Esophagus (tissue), 2 donors: ENCODE measurements around the gene ME3. TPM values are rescaled to one million over a fixed set of nuclear protein-coding genes. Genes with fewer than 3 reads are reported as not detected.

Experiments used
- H3K27ac ChIP-seq, 2 donors: one replicate each; pipeline ENCODE4 v1.5.1; 2013; ENCODE audit warnings: low read depth in 2 of 2, mild to moderate bottlenecking in 2 of 2, inconsistent platforms in 1 of 2, low read length in 1 of 2, moderate library complexity in 1 of 2
- H3K27me3 ChIP-seq, 2 donors: one replicate each; pipeline ENCODE4 v1.6.1; 2013; ENCODE audit warnings: low read length in 2 of 2, control low read depth in 1 of 2, mild to moderate bottlenecking in 1 of 2; ENCODE audit not compliant: insufficient read depth in 2 of 2, control insufficient read depth in 1 of 2
- H3K36me3 ChIP-seq, 2 donors: one replicate each; pipeline ENCODE4 v1.6.1; 2013; ENCODE audit warnings: low read length in 1 of 2; ENCODE audit not compliant: control insufficient read depth in 2 of 2, insufficient read depth in 2 of 2
- H3K4me1 ChIP-seq, 2 donors: one replicate each; pipeline ENCODE4 v1.6.1; 2013; ENCODE audit warnings: low read length in 1 of 2; ENCODE audit not compliant: control insufficient read depth in 2 of 2, insufficient read depth in 2 of 2
- H3K4me3 ChIP-seq, 2 donors: one replicate each; pipeline ENCODE4 v1.5.1; 2013; ENCODE audit warnings: low read length in 2 of 2, mild to moderate bottlenecking in 2 of 2, low read depth in 1 of 2, moderate library complexity in 1 of 2
- H3K9me3 ChIP-seq, 2 donors: one replicate each; pipeline ENCODE4 v1.6.1; 2013; ENCODE audit warnings: mild to moderate bottlenecking in 2 of 2, low read depth in 1 of 2, low read length in 1 of 2, moderate library complexity in 1 of 2; ENCODE audit not compliant: control insufficient read depth in 2 of 2, insufficient read depth in 1 of 2
- WGBS, 2 donors: extraction: QIAGEN DNeasy Blood & Tissue Kit; methylation state at CpG; one replicate each; pipeline ENCODE4 v1.1.7; 2013; 5-methylcytosine and 5-hydroxymethylcytosine counted together
- polyA plus RNA-seq, 2 donors: library from polyadenylated mRNA; stranded (reverse); fragments of 200-250 nt; gene quantifications; one replicate each; pipeline ENCODE4 v1.2.3, GENCODE V29; 2013
- donor health status: healthy with polysubstance abuse.
- donor health status: Bipolar disorder and iron deficiency.

Gene ME3
- polyA plus RNA-seq, 2 donors: 3.0 to 4.5 TPM

- WGBS, 2 donors: 95 to 96% methylated on average over 8 of the region's 8 CpGs
Observed at GRCh38 chr11:86446163-86446923, 226.1 kb downstream of the ME3 start.

GRCh38 chr11:86444981-86445380 is 227.4 kb downstream of the ME3 start:
- 92 to 97% methylated on average over 1 of the region's 1 CpG for WGBS, 2 donors
- Histone ChIP-seq H3K4me3 (no peak overlapping the region), H3K9me3 (no peaks in the 10 kb centered on the region), H3K4me1 (no peaks in the 10 kb centered on the region), H3K36me3 (peaks cover 0 to 2% of the 10 kb centered on the region in 2 donors), H3K27ac (no peak overlapping the region), H3K27me3 (no peaks in the 10 kb centered on the region)

More at GRCh38 chr11:86446163-86446923, 226.1 kb downstream of the ME3 start:
- no peaks in the 10 kb centered on the region for H3K27me3 ChIP-seq
- H3K27ac ChIP-seq: no peak overlapping the region
- H3K4me3 ChIP-seq: no peak overlapping the region
- H3K4me1 ChIP-seq: no peaks in the 10 kb centered on the region
- peaks cover 0 to 2% of the 10 kb centered on the region in 2 donors for H3K36me3 ChIP-seq
- no peaks in the 10 kb centered on the region for H3K9me3 ChIP-seq

DNA sequence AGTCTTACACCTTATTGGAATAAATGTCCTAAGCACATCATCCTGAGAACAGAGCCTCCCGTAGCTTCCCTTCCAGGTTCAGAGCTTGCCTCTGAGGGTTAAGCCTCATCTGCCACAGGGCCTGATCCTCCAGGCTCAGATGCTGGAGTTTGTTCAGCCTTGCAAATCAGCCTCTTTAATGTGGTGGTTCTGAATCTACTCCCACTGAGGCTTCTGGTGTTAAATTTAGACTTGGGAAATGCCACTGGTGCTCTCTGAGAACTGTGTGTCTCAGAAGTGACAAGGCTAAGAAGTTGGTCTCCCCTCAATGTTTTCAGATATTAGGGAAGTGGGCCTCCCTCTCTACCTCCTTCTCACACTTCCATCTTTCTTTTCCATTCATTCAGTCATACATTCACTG is 229.0 kb downstream of the ME3 start:
- H3K27me3 ChIP-seq: no peaks in the 10 kb centered on the region
- no peak overlapping the region for H3K4me3 ChIP-seq
- peaks cover 0 to 2% of the 10 kb centered on the region in 2 donors for H3K36me3 ChIP-seq
- H3K4me1 ChIP-seq: no peaks in the 10 kb centered on the region
- H3K27ac ChIP-seq: no peak overlapping the region
- WGBS, 2 donors: 0 to 1% methylated on average over 1 of the region's 1 CpG
- H3K9me3 ChIP-seq: no peaks in the 10 kb centered on the region

DNA sequence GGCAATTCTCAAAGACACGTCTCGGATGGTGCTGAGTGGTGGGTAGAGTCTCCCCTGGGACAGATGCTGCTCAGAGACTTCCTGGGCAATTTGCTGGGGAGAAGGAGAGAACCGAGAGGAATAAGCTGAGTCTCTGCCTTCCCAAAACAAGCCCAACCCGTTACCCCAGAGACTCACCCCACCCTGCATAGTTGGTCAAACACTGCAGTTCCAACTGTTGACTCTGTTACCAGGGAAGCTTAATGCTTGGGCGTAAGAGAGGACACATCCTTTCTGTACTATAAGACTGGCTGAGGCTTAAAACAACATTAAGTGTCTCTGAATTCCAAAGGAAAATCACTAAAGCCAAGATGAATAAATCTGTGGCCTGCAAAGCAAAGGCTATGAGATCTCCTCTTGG is 229.6 kb downstream of the ME3 start:
- Histone ChIP-seq H3K9me3 (no peaks in the 10 kb centered on the region), H3K27me3 (no peaks in the 10 kb centered on the region), H3K36me3 (peaks cover 0 to 2% of the 10 kb centered on the region in 2 donors), H3K4me3 (no peak overlapping the region), H3K27ac (no peak overlapping the region), H3K4me1 (no peaks in the 10 kb centered on the region)
- WGBS, 2 donors: 68 to 75% methylated on average over 5 of the region's 5 CpGs

DNA sequence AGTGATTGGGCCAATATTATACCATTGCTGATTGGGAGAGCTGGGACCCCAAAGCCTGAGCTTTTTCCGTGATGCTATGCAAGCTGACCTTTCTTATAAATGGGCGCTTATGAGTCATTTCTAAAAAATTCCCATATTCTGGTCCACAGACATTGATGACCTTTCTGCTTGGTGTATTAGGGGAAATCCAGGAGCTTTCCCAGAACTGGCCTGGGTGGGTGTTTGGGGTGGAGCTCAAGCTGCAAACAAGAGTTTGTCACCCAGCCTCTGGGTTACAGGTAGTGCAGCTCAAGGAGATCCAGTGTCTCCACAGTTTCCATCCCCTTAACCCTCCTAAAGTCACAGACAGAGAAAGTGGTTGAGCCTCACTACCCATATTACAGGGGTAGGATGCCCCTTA is 230.0 kb downstream of the ME3 start:
- Histone ChIP-seq H3K4me3 (no peak overlapping the region), H3K4me1 (no peaks in the 10 kb centered on the region), H3K36me3 (peaks cover 0 to 2% of the 10 kb centered on the region in 2 donors), H3K27ac (no peak overlapping the region), H3K9me3 (no peaks in the 10 kb centered on the region), H3K27me3 (no peaks in the 10 kb centered on the region)
- WGBS, 2 donors: 83 to 84% methylated on average over 2 of the region's 2 CpGs

- Histone ChIP-seq H3K27ac (no peak overlapping the region), H3K36me3 (no peaks in the 10 kb centered on the region), H3K27me3 (no peaks in the 10 kb centered on the region), H3K4me3 (no peak overlapping the region), H3K4me1 (no peaks in the 10 kb centered on the region), H3K9me3 (no peaks in the 10 kb centered on the region)
- 82 to 84% methylated on average over 2 of the region's 2 CpGs for WGBS, 2 donors
Observed at GRCh38 chr11:86440843-86441242, 231.6 kb downstream of the ME3 start.

DNA sequence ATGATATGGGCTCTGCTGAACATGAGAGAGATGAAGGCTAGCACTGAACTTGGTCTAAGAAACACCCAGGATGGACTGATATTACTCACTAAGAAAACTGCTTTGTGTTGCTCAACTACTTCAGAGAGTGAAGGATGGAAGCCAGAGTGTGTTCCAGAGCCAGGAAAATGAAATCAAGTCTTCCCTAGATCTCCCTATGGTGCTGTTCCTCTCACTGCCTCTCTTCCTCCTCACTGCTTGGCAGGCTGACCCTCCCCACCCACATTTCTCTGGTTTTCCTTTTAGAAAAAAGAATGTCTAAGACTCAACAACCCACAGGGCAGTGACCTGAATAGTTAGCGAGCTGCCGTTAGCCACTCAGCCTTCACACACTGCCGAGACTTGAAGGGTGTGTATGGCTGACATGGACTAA is 232.1 kb downstream of the ME3 start:
- 79 to 81% methylated on average over 3 of the region's 3 CpGs for WGBS, 2 donors
- no peak overlapping the region for H3K27ac ChIP-seq

GRCh38 chr11:86438685-86439084 is 233.7 kb downstream of the ME3 start:
- H3K36me3 ChIP-seq: no peaks in the 10 kb centered on the region
- H3K9me3 ChIP-seq: no peaks in the 10 kb centered on the region
- H3K4me3 ChIP-seq: no peak overlapping the region
- no peak overlapping the region for H3K27ac ChIP-seq
- no peaks in the 10 kb centered on the region for H3K27me3 ChIP-seq
- WGBS, 2 donors: 98 to 100% methylated on average over 1 of the region's 1 CpG
- no peaks in the 10 kb centered on the region for H3K4me1 ChIP-seq

More for the DNA sequence above, 232.1 kb downstream of the ME3 start:
- H3K4me3 ChIP-seq: no peak overlapping the region
- H3K27me3 ChIP-seq: no peaks in the 10 kb centered on the region
- H3K36me3 ChIP-seq: no peaks in the 10 kb centered on the region
- H3K4me1 ChIP-seq: no peaks in the 10 kb centered on the region
- no peaks in the 10 kb centered on the region for H3K9me3 ChIP-seq

- H3K36me3 ChIP-seq: no peaks in the 10 kb centered on the region
- no peaks in the 10 kb centered on the region for H3K27me3 ChIP-seq
- no peaks in the 10 kb centered on the region for H3K4me1 ChIP-seq
- no peak overlapping the region for H3K4me3 ChIP-seq
- peaks cover 0 to 5% of the 10 kb centered on the region in 2 donors for H3K9me3 ChIP-seq
- no peak overlapping the region for H3K27ac ChIP-seq
- 96 to 100% methylated on average over 2 of the region's 2 CpGs for WGBS, 2 donors
Observed at GRCh38 chr11:86435711-86436110, 236.7 kb downstream of the ME3 start.
